GM12892 (cell line): ENCODE data around the gene CEP55.
"Not testable (repeated sequence)": the region's sequence is repeated elsewhere in the genome, so short reads cannot be mapped to it uniquely, and the experiment has no call there.

Experiments
- DNase-seq: peaks from one replicate; pipeline ENCODE4 v3.0.0; 2011; ENCODE audit not compliant: insufficient read length
- FAIRE-seq: peaks from 2 replicates; lab custom pipeline; 2011; peaks lifted over from hg19 to GRCh38; lab: Jason Lieb, UNC
- POLR2A ChIP-seq: IDR thresholded peaks from 2 replicates; pipeline ENCODE4 v1.6.1; 2011; ENCODE audit warnings: low read depth, low read length, control low read depth
- POLR2AphosphoS5 ChIP-seq: IDR thresholded peaks from 2 replicates; pipeline ENCODE4 v1.6.1; 2011; ENCODE audit warnings: low read depth, low read length, control low read depth
- TAF1 ChIP-seq: IDR thresholded peaks from 2 replicates; pipeline ENCODE4 v1.6.1; 2011; ENCODE audit warnings: low read depth, mild to moderate bottlenecking, control low read depth, low read length, borderline replicate concordance

Gene CEP55

DNA sequence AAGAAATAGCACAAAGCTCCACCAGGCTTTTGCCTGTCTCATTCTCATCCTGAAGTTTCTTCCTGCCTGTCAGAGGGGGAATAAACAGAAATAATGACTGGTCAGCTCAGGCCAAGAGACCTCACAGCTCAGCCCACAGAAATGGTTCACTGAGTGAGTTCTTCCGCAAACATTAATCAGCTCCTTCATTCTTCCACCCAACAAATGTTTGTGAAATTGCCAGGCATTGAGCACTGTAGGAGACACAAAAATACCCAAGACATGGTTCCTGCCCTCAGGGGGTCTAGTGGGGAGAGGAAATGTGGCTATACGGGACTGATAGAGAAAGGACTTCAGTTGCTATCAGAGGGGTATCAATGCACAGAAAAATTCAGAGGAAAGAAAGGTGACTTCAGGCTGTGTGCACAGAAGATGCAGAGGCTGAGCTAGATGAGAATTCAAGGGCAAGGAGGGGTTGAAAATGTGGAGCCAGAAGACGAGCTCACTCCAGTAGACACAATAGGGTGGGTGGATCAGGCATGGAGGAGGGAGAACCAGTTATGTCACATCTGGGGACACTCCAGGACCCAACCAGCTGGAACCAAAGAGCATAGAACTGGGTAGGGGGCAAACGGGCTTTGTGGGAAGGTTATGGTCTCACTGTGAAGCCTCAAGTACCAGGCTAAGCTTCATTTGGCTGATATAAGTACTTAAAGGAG lies 35.2 kb upstream of the CEP55 start:
- DNase-seq (no peak), FAIRE-seq (no peak)
- TF ChIP-seq TAF1: no peak
- no peak for TF ChIP-seq POLR2AphosphoS5
- no peak for TF ChIP-seq POLR2A

DNA sequence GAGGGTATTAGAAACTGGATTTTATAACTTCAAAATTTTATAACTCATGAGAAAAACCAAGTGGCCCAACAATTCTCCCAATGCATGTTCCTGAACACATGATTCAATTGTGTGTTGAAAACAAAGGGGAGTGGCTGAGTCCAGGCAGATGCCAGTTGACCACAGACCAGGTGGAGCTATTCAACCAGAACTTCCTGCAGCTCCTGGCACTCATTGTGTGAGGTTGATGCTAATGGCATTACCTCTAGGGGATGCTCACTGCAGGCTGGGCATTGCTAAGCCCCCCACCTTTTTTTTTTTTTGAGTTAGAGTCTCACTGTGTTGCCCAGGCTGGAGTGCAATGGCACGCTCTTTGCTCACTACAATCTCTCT lies 34.6 kb upstream of the CEP55 start:
- TF ChIP-seq TAF1 (no peak), POLR2AphosphoS5 (no peak), POLR2A (no peak)
- FAIRE-seq: no peak
- DNase-seq: no peak

DNA sequence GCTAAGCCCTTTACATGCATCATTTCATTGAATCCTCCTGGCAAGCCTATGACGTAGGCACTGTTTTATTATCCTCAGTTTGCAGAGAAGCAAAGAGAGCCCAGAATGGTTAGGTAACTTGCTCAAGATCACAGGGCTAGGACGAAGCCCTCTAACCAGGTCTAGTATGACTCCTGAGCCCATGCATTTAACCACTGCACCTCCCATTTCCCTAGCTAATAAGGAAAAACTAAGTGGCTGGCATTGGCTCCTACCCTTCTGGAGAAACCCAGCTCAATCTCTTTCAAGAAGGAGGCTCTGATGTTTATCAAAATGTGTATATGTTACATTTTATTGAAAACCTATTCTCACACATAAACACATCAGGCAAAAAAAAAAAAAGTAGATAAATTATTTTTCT lies 34.0 kb upstream of the CEP55 start:
- TF ChIP-seq TAF1 (no peak), POLR2AphosphoS5 (no peak), POLR2A (no peak)
- DNase-seq (no peak), FAIRE-seq (no peak)

DNA sequence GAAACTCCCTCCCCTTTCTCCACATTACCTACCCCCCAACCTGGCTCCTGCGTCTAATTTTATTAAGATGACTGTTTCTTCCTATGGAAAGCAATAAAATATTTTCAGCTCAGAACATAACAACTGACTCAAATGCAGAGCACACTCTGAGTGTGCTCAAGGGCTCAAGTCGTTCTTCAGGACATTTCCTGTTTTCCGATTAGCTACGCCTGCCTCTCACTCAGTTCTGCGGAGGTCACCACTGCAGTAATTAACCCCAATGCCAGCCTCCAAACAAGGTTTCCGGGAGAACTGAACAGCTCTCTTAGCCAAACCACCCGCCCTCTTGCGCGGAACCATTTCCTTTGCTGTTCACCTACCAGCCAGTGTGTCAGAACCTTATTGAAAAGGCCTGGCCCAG lies 33.5 kb upstream of the CEP55 start:
- DNase-seq (no peak), FAIRE-seq (no peak)
- no peak for TF ChIP-seq TAF1

DNA sequence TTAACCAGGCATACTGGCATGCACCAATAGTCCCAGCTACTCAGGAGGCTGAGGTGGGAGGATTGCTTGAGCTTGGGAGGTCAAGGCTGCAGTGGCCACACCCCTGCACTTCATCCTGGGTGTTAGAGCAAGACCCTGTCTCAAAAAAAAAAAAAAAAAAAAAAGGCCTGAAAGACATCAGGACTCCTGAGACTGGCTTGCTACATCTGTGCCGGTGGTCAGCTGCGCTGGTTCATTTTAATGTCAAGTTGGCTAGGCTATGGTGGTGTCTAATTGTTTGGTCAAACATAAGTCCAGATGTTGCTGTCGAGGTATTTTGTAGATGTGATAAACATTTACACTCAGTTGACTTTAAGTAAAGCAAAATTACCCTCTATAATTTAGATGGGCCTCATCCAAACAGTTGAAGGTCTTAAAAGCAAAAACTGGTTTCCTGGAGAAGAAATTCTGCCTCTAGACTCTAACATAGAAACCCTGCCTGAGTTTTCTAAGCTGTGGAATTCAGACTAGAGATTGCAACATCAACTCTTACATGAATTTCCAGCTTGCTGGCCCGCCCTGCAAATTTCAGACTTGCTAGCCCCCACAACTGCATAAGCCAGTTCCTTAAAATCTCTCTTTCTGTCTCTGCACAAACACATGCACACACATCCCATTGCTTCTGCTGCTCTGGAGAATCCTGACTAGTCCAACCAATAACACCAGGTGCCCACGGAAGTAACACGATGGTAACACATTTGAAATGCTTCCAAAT lies 32.5 kb upstream of the CEP55 start:
- FAIRE-seq (no peak), DNase-seq (no peak)
- TF ChIP-seq POLR2A: no peak
- TF ChIP-seq TAF1: no peak
- no peak for TF ChIP-seq POLR2AphosphoS5

DNA sequence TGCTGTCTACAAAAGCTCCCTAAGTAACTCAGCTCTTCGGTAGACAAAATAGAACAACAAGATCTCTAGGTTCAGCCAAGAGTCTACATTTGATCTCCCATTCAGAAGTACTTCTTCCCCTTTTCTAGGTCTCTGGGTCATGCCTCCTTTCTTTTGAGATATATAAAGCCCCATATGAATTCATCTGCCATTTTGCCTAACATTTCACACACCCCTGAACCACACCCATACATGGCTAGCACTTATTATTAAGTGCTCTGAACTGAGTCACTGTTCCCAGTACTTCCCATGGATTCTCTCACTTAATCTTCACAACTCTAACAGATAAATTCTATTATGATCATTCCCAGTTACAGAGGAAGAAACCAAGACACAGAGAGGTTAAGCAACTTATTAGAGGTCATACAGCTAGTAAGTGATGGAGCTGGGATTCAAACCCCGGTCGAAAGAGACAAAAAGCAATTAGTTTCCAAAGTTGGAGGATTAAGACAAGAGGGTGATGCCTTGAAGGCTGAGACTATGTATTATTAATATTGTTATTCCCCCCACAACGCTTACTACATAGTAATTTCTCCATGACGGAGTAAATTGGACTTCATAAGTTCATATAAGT lies 31.5 kb upstream of the CEP55 start:
- DNase-seq (no peak), FAIRE-seq (no peak)
- TF ChIP-seq POLR2AphosphoS5 (no peak), POLR2A (no peak), TAF1 (no peak)

DNA sequence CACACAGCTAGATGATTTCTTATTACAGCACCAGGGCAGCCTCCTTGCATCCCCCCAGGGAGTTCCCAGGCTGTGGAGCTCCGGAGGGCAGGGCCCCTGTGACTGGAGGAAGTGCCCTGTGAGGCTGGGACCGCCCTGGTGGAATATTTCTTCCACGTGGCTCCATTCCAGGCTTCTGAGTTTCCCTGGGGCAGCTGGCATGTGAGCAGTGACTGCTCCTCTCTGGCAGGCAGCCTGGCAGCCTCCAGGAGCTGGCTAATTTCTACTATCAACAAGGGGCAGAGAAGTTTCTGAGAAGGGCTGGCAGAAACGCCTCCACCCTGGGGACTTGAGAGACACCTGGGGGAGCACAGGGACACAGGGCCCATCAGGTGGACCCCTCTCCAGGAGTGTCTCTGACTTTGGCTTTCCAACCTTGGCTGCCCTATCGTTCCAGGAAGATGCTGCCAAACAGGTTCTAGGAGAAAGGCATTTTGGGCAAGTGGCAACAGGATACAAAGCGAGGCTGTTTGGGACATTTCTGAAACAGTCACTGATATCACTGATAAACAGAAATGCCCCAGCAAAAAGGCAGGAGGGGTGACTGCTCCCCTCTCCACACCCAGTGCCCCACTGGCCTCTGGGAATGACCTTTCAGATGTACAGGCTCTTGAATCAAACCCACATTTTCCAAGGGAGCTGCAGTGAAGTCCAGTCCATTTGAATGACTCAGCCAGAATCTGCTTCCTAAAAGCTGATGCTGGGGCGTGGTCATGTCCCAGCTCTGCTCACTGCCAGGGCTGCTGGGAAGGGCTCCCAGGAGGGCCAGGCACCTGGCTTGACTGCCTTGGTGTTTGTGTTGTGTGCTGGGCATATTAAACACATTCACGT lies 30.4 kb upstream of the CEP55 start:
- no peak for DNase-seq
- no peak for FAIRE-seq
- TF ChIP-seq TAF1: no peak

DNA sequence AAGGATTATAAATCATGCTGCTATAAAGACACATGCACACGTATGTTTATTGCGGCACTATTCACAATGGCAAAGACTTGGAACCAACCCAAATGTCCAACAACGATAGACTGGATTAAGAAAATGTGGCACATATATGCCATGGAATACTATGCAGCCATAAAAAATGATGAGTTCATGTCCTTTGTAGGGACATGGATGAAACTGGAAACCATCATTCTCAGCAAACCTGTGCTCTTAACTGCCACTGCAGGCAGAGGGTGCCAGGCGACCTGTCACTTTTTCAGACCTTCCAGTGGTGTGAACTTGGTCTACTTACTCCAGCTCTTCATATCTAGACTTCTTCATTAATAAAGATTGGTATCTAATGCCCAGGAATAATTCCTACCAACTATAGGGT lies 28.8 kb upstream of the CEP55 start:
- not testable (repeated sequence) for FAIRE-seq, DNase-seq

DNA sequence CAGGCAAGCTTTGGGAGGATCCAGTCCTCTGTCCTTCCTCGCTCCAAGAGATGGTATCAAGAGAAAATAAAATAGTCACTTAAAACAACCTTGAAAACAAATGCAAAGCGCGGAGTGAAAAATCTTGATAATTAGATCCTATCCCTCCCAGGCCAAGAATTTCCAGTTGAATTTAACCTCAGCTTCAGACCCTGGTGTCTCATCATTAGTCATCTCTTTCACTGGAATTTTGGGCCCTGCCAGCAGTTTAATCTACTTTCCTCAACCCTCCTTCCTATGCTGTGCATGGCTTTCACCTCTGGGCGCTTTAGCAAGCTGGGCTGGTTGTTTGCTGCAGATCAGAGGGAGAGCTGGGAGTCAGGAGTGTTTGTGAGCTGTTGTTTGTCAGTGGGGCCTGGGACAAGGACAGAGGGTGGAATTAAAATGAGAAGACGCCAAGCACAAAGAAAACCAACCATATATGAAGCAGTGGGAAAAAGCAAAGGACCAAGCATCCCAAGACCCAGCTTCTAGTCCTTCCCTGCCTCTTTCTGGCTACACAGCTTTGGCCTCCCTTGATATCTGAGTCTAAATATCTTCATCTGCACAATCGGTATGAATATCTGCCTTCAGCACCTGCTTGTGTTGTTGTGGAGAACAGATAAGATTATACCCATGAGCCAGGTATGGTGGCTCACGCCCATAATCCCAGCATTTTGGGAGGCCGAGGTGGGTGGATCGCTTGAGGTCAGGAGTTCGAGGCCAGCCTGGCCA lies 27.8 kb upstream of the CEP55 start:
- DNase-seq (no peak), FAIRE-seq (no peak)
- TF ChIP-seq TAF1: no peak
- TF ChIP-seq POLR2A: no peak
- TF ChIP-seq POLR2AphosphoS5: no peak

DNA sequence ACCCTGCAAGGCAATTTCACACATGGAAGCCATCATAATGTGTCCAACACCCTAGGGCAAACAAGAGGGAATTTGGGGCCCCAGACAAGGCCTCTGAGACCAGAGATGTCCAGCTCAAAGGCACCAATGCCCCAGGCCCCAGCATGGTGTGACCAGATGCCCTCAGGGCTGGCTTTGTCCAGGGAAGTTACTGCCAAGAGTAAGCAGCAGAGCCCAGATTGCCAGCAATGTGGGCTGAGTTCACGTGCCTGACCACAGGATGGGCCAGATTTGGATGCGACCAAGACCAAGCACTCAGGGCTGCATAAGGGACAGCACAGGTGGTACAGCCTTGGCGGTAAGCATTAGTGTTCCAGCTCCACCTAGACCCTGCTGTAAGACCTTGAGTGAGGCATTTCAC lies 27.0 kb upstream of the CEP55 start:
- FAIRE-seq: no peak

DNA sequence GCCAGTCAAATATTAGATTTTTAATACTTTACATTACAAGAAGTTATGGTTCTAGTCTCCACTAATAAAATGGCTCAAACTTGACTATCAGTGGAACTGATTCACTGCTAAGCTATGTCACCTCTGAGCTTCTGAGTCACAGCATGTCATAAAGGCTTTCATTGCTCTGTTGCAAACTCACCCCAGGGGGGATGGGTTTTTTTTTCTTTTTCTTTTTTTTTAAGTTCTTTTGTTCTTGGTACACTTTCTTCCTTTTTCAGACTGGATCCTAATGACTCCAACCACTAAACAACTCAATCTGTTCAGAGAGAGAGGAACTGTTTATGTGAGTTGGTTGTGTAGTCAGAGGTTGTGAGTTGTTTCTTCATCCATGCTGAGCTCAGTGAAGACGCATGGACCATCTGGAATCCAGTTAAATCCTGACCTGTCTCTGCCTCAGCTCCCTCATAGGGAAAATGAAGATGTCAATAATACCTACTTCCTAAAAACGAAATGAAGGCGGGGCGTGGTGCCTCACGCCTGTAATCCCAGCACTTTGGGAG lies 25.2 kb upstream of the CEP55 start:
- FAIRE-seq (no peak), DNase-seq (no peak)
- TF ChIP-seq TAF1 (no peak), POLR2AphosphoS5 (no peak), POLR2A (no peak)

More for the DNA sequence above, 27.0 kb upstream of the CEP55 start:
- DNase-seq: no peak
- no peak for TF ChIP-seq POLR2AphosphoS5
